ENCODE data around the gene MRPS18B. TPM values are rescaled to one million over a fixed set of nuclear protein-coding genes. Genes with fewer than 3 reads are reported as not detected.
"Not testable (repeated sequence)": the region's sequence is repeated elsewhere in the genome, so short reads cannot be mapped to it uniquely, and the experiment has no call there.

Gene MRPS18B
- total RNA-seq, 1 experiment from 2014 or later = 47.5 TPM

DNA sequence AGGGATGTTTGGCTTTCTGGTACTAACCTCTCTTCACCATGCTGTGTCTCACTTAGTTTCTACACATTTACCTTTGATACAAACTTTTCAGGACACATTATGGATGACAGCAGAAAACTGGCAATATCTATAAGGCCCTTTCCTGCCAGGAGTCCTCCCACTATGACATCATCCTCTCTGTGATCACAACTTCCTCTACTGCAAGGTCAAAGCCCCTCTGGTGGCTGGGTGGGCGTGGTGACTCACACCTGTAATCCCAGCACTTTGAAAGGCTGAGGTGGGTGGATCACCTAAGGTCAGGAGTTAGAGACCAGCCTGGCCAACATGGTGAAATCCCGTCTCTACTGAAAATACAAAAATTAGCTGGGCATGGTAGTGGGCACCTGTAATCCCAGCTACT, 48.7 kb downstream of the MRPS18B start:
- DNase-seq (ENCODE audit: low spot score); in situ Hi-C loops (cut with HindIII; ENCODE audit: low sequenced_read_pairs): not testable (repeated sequence)

DNA sequence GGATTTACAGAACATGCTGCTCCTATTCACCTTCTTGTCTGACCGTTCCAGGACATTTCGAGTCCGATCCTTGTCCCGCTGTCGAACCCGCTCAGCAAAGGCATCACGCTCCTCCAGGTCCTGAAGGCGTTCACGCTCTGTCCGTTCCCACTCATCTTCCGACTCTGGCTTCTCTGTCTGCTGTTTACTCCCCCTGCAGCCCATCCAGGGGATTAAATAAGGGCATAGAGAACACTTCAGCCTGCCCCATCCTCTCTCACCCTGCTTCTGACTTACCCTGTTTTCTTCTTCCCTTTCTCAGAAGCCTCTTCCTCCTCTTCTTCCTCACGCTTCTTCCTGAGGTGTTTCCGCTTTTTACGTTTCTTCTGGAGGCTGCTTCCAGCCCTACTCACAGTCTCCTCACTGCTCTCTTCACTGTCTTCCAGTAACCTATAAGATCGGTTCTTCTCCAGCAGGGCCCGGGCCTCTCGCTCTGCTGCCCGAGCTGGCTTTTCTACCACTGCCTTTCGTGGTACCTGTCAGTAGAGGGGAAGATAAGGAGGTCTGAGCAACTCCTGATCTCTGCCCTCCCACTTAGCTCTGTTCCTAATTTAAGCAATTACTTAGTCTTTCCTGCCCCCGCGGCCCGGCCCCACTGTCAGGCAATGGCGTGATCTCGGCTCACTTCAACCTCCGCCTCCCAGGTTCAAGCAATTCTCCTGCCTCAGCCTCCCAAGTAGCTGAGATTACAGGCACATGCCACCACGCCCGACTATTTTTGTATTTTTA, 53.3 kb downstream of the MRPS18B start:
- DNase-seq (ENCODE audit: low spot score) = no peak
- in situ Hi-C loops (cut with HindIII; ENCODE audit: low sequenced_read_pairs) = no loop called here

DNA sequence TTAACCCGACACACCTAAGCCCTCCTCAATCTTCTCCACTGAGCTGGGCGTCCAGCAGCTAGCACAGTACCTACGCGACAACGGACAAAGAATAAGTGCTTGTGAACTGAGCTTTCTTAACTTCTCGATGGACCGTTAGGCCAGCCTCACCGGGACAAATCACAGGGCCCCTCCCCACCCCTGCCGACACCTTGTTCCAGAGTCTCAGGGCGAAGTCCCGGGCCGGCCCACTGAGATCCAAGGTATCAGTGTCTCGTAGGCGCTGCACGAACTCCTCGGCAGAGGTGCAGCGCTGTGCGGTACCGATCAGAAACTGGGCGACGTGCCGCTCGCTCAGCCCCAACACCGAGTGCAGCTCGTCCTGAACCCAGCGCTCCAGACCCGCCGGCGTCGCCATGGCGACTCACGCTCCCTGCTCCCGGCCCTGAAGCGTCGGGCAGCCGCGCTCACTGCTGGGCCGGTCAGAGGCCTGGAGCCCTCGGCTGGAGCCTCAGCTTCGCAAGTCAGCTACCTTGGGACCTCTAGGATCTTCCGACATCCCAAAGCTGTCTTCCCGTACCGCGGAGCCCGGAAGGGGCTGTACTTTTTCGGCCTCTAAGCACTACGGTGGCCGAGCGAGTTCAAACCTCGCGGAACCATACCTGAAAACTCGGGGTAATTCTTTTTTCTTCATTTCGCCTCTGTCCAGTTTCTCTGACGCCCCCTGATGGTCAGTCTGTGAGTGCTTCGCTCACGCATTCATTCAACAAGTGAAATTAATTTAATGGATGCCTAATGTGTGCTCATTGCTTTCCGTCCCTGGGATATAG, 55.0 kb downstream of the MRPS18B start, which contains the start of gene DHX16:
Gene DHX16 (minus strand): TSS at position 562 of the 809 bp plus-strand sequence. CDS start 165 bp downstream, at position 397.
- in situ Hi-C loops (cut with HindIII; ENCODE audit: low sequenced_read_pairs) = no loop called here
- DNase-seq (ENCODE audit: low spot score) = peak; percentile 97

Other genes starting within 250 kb of the MRPS18B start
- gene HLA-E, start 128.3 kb upstream of the MRPS18B start, total RNA-seq (2014; rRNA removed; shearing (Covaris generic)) = 116 and 118 TPM in 2 replicates
- gene GNL1, start 61.4 kb upstream of the MRPS18B start, total RNA-seq (2014; rRNA removed; shearing (Covaris generic)) = 102 and 129 TPM in 2 replicates
- gene PRR3, start 60.5 kb upstream of the MRPS18B start, total RNA-seq (2014; rRNA removed; shearing (Covaris generic)) = 3.4 and 5.9 TPM in 2 replicates
- 41.9 and 83.7 TPM in 2 replicates for gene ABCF1, start 46.4 kb upstream of the MRPS18B start, total RNA-seq (2014; rRNA removed; shearing (Covaris generic))
- gene PPP1R10, start 597 bp upstream of the MRPS18B start, total RNA-seq (2014; rRNA removed; shearing (Covaris generic)) = 6.8 and 14.4 TPM in 2 replicates
- gene ATAT1, start 9.0 kb downstream of the MRPS18B start, total RNA-seq (2014; rRNA removed; shearing (Covaris generic)) = 0.68 and 1.7 TPM in 2 replicates
- gene C6orf136, start 29.3 kb downstream of the MRPS18B start, total RNA-seq (2014; rRNA removed; shearing (Covaris generic)) = 5.3 and 11.7 TPM in 2 replicates
- 59.8 and 73.2 TPM in 2 replicates for gene DHX16, start 55.2 kb downstream of the MRPS18B start, total RNA-seq (2014; rRNA removed; shearing (Covaris generic))
- gene PPP1R18, start 68.8 kb downstream of the MRPS18B start, total RNA-seq (2014; rRNA removed; shearing (Covaris generic)) = 53.7 and 54.3 TPM in 2 replicates
- 2.6 and 8.8 TPM in 2 replicates for gene NRM, start 73.1 kb downstream of the MRPS18B start, total RNA-seq (2014; rRNA removed; shearing (Covaris generic))
- gene MDC1, start 99.4 kb downstream of the MRPS18B start, total RNA-seq (2014; rRNA removed; shearing (Covaris generic)) = 2.5 and 14.3 TPM in 2 replicates
- gene TUBB, start 102.5 kb downstream of the MRPS18B start, total RNA-seq (2014; rRNA removed; shearing (Covaris generic)) = 456 and 575 TPM in 2 replicates
- gene FLOT1, start 124.8 kb downstream of the MRPS18B start, total RNA-seq (2014; rRNA removed; shearing (Covaris generic)) = 170 and 172 TPM in 2 replicates
- gene IER3, start 126.7 kb downstream of the MRPS18B start, total RNA-seq (2014; rRNA removed; shearing (Covaris generic)) = 257 and 297 TPM in 2 replicates

Data from G401 (cell line).